ENCODE results near the gene TLR7. TPM values are rescaled to one million over a fixed set of nuclear protein-coding genes. Genes with fewer than 3 reads are reported as not detected.

The TLR7 gene
- total RNA-seq, 1 experiment from 2014 or later: 0.86 TPM

- Histone ChIP-seq H3K79me2 (ENCODE audit: low read length) (no peaks in the 10 kb centered on the region), H3K27me3 (ENCODE audit: low read length) (no peaks in the 10 kb centered on the region), H3K27ac (ENCODE audit: low read length) (peak overlapping the region; percentile 50; the same call in 1 of the 2 replicates), H4K20me1 (ENCODE audit: insufficient read depth, low read depth, low read length) (no peaks in the 10 kb centered on the region), H3K4me2 (ENCODE audit: low read depth, low read length, poor library complexity, severe bottlenecking) (peak overlapping the region; percentile 62), H3K4me1 (ENCODE audit: low read length) (peaks cover 18% of the 10 kb centered on the region), H3K4me3 (ENCODE audit: low read length) (peak overlapping the region; percentile 51), H3K9me2 (replicated peaks; ENCODE audit: insufficient read depth, low read length) (no peaks in the 10 kb centered on the region), H2AFZ (ENCODE audit: low read length) (peak overlapping the region; percentile 54; the same call in 1 of the 2 replicates), H3K9me3 (ENCODE audit: low read length) (no peaks in the 10 kb centered on the region), H3K9ac (ENCODE audit: low read length) (peak overlapping the region; percentile 19; the same call in 1 of the 2 replicates), H3K36me3 (ENCODE audit: insufficient read depth, low read length) (no peaks in the 10 kb centered on the region)
- DNase-seq: no peak
Observed at GRCh38 chrX:12844319-12844718, 22.6 kb upstream of the TLR7 start.

GRCh38 chrX:12865359-12865758 is 1.5 kb upstream of the TLR7 start:
- Histone ChIP-seq H3K9me3 (ENCODE audit: low read length) (no peaks in the 10 kb centered on the region), H3K4me3 (ENCODE audit: low read length) (no peak overlapping the region), H3K79me2 (ENCODE audit: low read length) (no peaks in the 10 kb centered on the region), H3K9me2 (replicated peaks; ENCODE audit: insufficient read depth, low read length) (no peaks in the 10 kb centered on the region), H3K27me3 (ENCODE audit: low read length) (no peaks in the 10 kb centered on the region), H2AFZ (ENCODE audit: low read length) (no peak overlapping the region), H3K36me3 (ENCODE audit: insufficient read depth, low read length) (no peaks in the 10 kb centered on the region), H3K4me1 (ENCODE audit: low read length) (peaks cover 42% of the 10 kb centered on the region), H3K27ac (ENCODE audit: low read length) (no peak overlapping the region), H3K4me2 (ENCODE audit: low read depth, low read length, poor library complexity, severe bottlenecking) (peak overlapping the region; percentile 51), H4K20me1 (ENCODE audit: insufficient read depth, low read depth, low read length) (no peaks in the 10 kb centered on the region), H3K9ac (ENCODE audit: low read length) (no peak overlapping the region)
- DNase-seq: no peak

GRCh38 chrX:12867685-12868084 is 813 bp downstream of the TLR7 start:
- Histone ChIP-seq H3K9me2 (replicated peaks; ENCODE audit: insufficient read depth, low read length) (no peaks in the 10 kb centered on the region), H3K36me3 (ENCODE audit: insufficient read depth, low read length) (no peaks in the 10 kb centered on the region), H2AFZ (ENCODE audit: low read length) (no peak overlapping the region), H4K20me1 (ENCODE audit: insufficient read depth, low read depth, low read length) (no peaks in the 10 kb centered on the region), H3K27ac (ENCODE audit: low read length) (peak overlapping the region; percentile 88), H3K4me2 (ENCODE audit: low read depth, low read length, poor library complexity, severe bottlenecking) (peak overlapping the region; percentile 51), H3K27me3 (ENCODE audit: low read length) (no peaks in the 10 kb centered on the region), H3K9me3 (ENCODE audit: low read length) (no peaks in the 10 kb centered on the region), H3K9ac (ENCODE audit: low read length) (no peak overlapping the region), H3K4me1 (ENCODE audit: low read length) (peaks cover 42% of the 10 kb centered on the region), H3K4me3 (ENCODE audit: low read length) (peak overlapping the region; percentile 51; the same call in 1 of the 2 replicates), H3K79me2 (ENCODE audit: low read length) (no peaks in the 10 kb centered on the region)
- no peak for DNase-seq

GRCh38 chrX:12868747-12869146 is 1.9 kb downstream of the TLR7 start:
- H2AFZ ChIP-seq (ENCODE audit: low read length): no peak overlapping the region
- H3K9me3 ChIP-seq (ENCODE audit: low read length): no peaks in the 10 kb centered on the region
- no peaks in the 10 kb centered on the region for H3K79me2 ChIP-seq (ENCODE audit: low read length)
- no peak overlapping the region for H3K9ac ChIP-seq (ENCODE audit: low read length)
- peaks cover 42% of the 10 kb centered on the region for H3K4me1 ChIP-seq (ENCODE audit: low read length)
- H3K36me3 ChIP-seq (ENCODE audit: insufficient read depth, low read length): no peaks in the 10 kb centered on the region
- no peak overlapping the region for H3K27ac ChIP-seq (ENCODE audit: low read length)
- no peak overlapping the region for H3K4me2 ChIP-seq (ENCODE audit: low read depth, low read length, poor library complexity, severe bottlenecking)
- DNase-seq: no peak
- no peak overlapping the region for H3K4me3 ChIP-seq (ENCODE audit: low read length)
- H3K9me2 ChIP-seq (replicated peaks; ENCODE audit: insufficient read depth, low read length): no peaks in the 10 kb centered on the region
- H3K27me3 ChIP-seq (ENCODE audit: low read length): no peaks in the 10 kb centered on the region
- H4K20me1 ChIP-seq (ENCODE audit: insufficient read depth, low read depth, low read length): no peaks in the 10 kb centered on the region

- Histone ChIP-seq H4K20me1 (ENCODE audit: insufficient read depth, low read depth, low read length) (no peaks in the 10 kb centered on the region), H3K36me3 (ENCODE audit: insufficient read depth, low read length) (no peaks in the 10 kb centered on the region), H3K4me3 (ENCODE audit: low read length) (no peak overlapping the region), H3K27me3 (ENCODE audit: low read length) (no peaks in the 10 kb centered on the region), H3K4me2 (ENCODE audit: low read depth, low read length, poor library complexity, severe bottlenecking) (no peak overlapping the region), H3K79me2 (ENCODE audit: low read length) (no peaks in the 10 kb centered on the region), H3K4me1 (ENCODE audit: low read length) (peaks cover 30% of the 10 kb centered on the region), H3K9me2 (replicated peaks; ENCODE audit: insufficient read depth, low read length) (no peaks in the 10 kb centered on the region), H3K9ac (ENCODE audit: low read length) (no peak overlapping the region), H3K9me3 (ENCODE audit: low read length) (no peaks in the 10 kb centered on the region), H2AFZ (ENCODE audit: low read length) (no peak overlapping the region), H3K27ac (ENCODE audit: low read length) (no peak overlapping the region)
- DNase-seq: no peak
Observed at GRCh38 chrX:12871257-12871656, 4.4 kb downstream of the TLR7 start.

GRCh38 chrX:12872741-12873140 is 5.9 kb downstream of the TLR7 start:
- no peak overlapping the region for H3K9ac ChIP-seq (ENCODE audit: low read length)
- H3K79me2 ChIP-seq (ENCODE audit: low read length): no peaks in the 10 kb centered on the region
- H3K27ac ChIP-seq (ENCODE audit: low read length): no peak overlapping the region
- H3K4me3 ChIP-seq (ENCODE audit: low read length): no peak overlapping the region
- DNase-seq: no peak
- no peaks in the 10 kb centered on the region for H3K27me3 ChIP-seq (ENCODE audit: low read length)
- H3K4me2 ChIP-seq (ENCODE audit: low read depth, low read length, poor library complexity, severe bottlenecking): no peak overlapping the region
- no peaks in the 10 kb centered on the region for H3K9me3 ChIP-seq (ENCODE audit: low read length)
- no peaks in the 10 kb centered on the region for H3K9me2 ChIP-seq (replicated peaks; ENCODE audit: insufficient read depth, low read length)
- H2AFZ ChIP-seq (ENCODE audit: low read length): no peak overlapping the region
- peaks cover 15% of the 10 kb centered on the region for H3K4me1 ChIP-seq (ENCODE audit: low read length)
- H3K36me3 ChIP-seq (ENCODE audit: insufficient read depth, low read length): no peaks in the 10 kb centered on the region
- no peaks in the 10 kb centered on the region for H4K20me1 ChIP-seq (ENCODE audit: insufficient read depth, low read depth, low read length)

- no peak overlapping the region for H3K27ac ChIP-seq (ENCODE audit: low read length)
Observed at GRCh38 chrX:12874581-12874980, 7.7 kb downstream of the TLR7 start.

GRCh38 chrX:12877386-12877785 is 10.5 kb downstream of the TLR7 start:
- Histone ChIP-seq H4K20me1 (ENCODE audit: insufficient read depth, low read depth, low read length) (no peaks in the 10 kb centered on the region), H3K27me3 (ENCODE audit: low read length) (no peaks in the 10 kb centered on the region), H3K36me3 (ENCODE audit: insufficient read depth, low read length) (no peaks in the 10 kb centered on the region), H3K4me2 (ENCODE audit: low read depth, low read length, poor library complexity, severe bottlenecking) (no peak overlapping the region), H3K79me2 (ENCODE audit: low read length) (no peaks in the 10 kb centered on the region), H3K9ac (ENCODE audit: low read length) (no peak overlapping the region), H3K9me3 (ENCODE audit: low read length) (no peaks in the 10 kb centered on the region), H3K4me1 (ENCODE audit: low read length) (0 out of 2 replicates have a peak, but pooled peaks cover 3% of the 10 kb centered on the region), H2AFZ (ENCODE audit: low read length) (no peak overlapping the region), H3K4me3 (ENCODE audit: low read length) (no peak overlapping the region), H3K9me2 (replicated peaks; ENCODE audit: insufficient read depth, low read length) (no peaks in the 10 kb centered on the region), H3K27ac (ENCODE audit: low read length) (no peak overlapping the region)
- DNase-seq: no peak

More at GRCh38 chrX:12874581-12874980, 7.7 kb downstream of the TLR7 start:
- no peak overlapping the region for H3K4me2 ChIP-seq (ENCODE audit: low read depth, low read length, poor library complexity, severe bottlenecking)
- no peaks in the 10 kb centered on the region for H3K79me2 ChIP-seq (ENCODE audit: low read length)
- no peak overlapping the region for H2AFZ ChIP-seq (ENCODE audit: low read length)
- H3K4me3 ChIP-seq (ENCODE audit: low read length): no peak overlapping the region
- H3K4me1 ChIP-seq (ENCODE audit: low read length): 0 out of 2 replicates have a peak, but pooled peaks cover 3% of the 10 kb centered on the region
- H3K36me3 ChIP-seq (ENCODE audit: insufficient read depth, low read length): no peaks in the 10 kb centered on the region
- no peaks in the 10 kb centered on the region for H3K9me2 ChIP-seq (replicated peaks; ENCODE audit: insufficient read depth, low read length)
- H3K27me3 ChIP-seq (ENCODE audit: low read length): no peaks in the 10 kb centered on the region
- no peak overlapping the region for H3K9ac ChIP-seq (ENCODE audit: low read length)
- no peak for DNase-seq
- H4K20me1 ChIP-seq (ENCODE audit: insufficient read depth, low read depth, low read length): no peaks in the 10 kb centered on the region
- H3K9me3 ChIP-seq (ENCODE audit: low read length): no peaks in the 10 kb centered on the region

All from Karpas-422 (cell line).